K562 (cell line): Measurements from ENCODE around the gene MKNK1. TPM values are rescaled to one million over a fixed set of nuclear protein-coding genes. Genes with fewer than 3 reads are reported as not detected.
A peak's percentile ranks its signal among the peaks of the same experiment; 100 is the strongest.

Experiments
- BCLAF1 ChIP-seq, 2 experiments: fragments of 450-650 bp in 1 of 2; IDR thresholded peaks; 2 replicates each; pipeline ENCODE4 v1.6.1; 2011 to 2017; ENCODE audit warnings: low read depth in 2 of 2, antibody characterized with exemption in 1 of 2, borderline replicate concordance in 1 of 2, low read length in 1 of 2, mild to moderate bottlenecking in 1 of 2, mixed read lengths in 1 of 2; ENCODE audit not compliant: control insufficient read depth in 1 of 2
- BRD9 ChIP-seq: fragments of 450-650 bp; IDR thresholded peaks from 2 replicates; pipeline ENCODE4 v1.6.1; 2018; ENCODE audit warnings: low read depth; ENCODE audit not compliant: partially characterized antibody
- E2F1 ChIP-seq: sonication (generic); formaldehyde crosslinking; IDR thresholded peaks from 2 replicates; pipeline ENCODE4 v1.8.1; 2023; ENCODE audit warnings: mild to moderate bottlenecking, missing genetic modification reagents, moderate library complexity
- MXD1 ChIP-seq: fragments of 250-450 bp; sonication (Bioruptor Pico); IDR thresholded peaks from 2 replicates; pipeline ENCODE4 v1.8.0; 2021; ENCODE audit warnings: borderline replicate concordance, mild to moderate bottlenecking, moderate library complexity; ENCODE audit not compliant: poor library complexity, severe bottlenecking
- MYC ChIP-seq, 2 experiments: fragments of 250-450 bp in 1 of 2; sonication (Bioruptor Pico) in 1 of 2; IDR thresholded peaks; 2 replicates each; pipeline versions ENCODE4 v1.5.1 to v1.6.1; 2012 to 2021; ENCODE audit warnings: low read depth in 2 of 2, borderline replicate concordance in 1 of 2, improper control_type of control experiment in 1 of 2, low read length in 1 of 2, mild to moderate bottlenecking in 1 of 2, moderate library complexity in 1 of 2
- PML ChIP-seq: IDR thresholded peaks from 2 replicates; pipeline ENCODE4 v1.6.1; 2012; ENCODE audit warnings: low read length, inconsistent platforms
- SP2 ChIP-seq: IDR thresholded peaks from 2 replicates; pipeline ENCODE4 v1.6.1; 2011; ENCODE audit warnings: mild to moderate bottlenecking, low read depth, low read length, moderate library complexity; ENCODE audit not compliant: poor library complexity, severe bottlenecking; ENCODE audit errors: extremely low read depth
- SRF ChIP-seq, 2 experiments: fragments of 250-450, 450-650 bp in 1 of 2; sonication (Bioruptor Pico) in 1 of 2; sonication (generic) in 1 of 2; formaldehyde crosslinking; IDR thresholded peaks; 2 replicates each; pipeline versions ENCODE4 v1.5.0 to v1.5.1; 2020 to 2022; ENCODE audit warnings: mild to moderate bottlenecking in 1 of 2, missing genetic modification reagents in 1 of 2
- USF1 ChIP-seq: sonication (generic); formaldehyde crosslinking; IDR thresholded peaks from 2 replicates; pipeline ENCODE4 v1.9.0; 2022; ENCODE audit warnings: mild to moderate bottlenecking, missing genetic modification reagents
- ZBTB1 ChIP-seq: sonication (generic); formaldehyde crosslinking; IDR thresholded peaks from 2 replicates; pipeline ENCODE4 v1.8.1; 2023; ENCODE audit warnings: missing genetic modification reagents, low read depth, mild to moderate bottlenecking, borderline replicate concordance
- ZNF140 ChIP-seq: fragments of 250-450 bp; sonication (Bioruptor Pico); IDR thresholded peaks from 2 replicates; pipeline ENCODE4 v1.8.0; 2021; ENCODE audit warnings: moderate library complexity, mild to moderate bottlenecking, inconsistent platforms
- ZNF384 ChIP-seq: IDR thresholded peaks from 2 replicates; pipeline ENCODE4 v1.6.1; 2012; ENCODE audit warnings: low read depth, low read length, improper control_type of control experiment
- ZNF444 ChIP-seq: fragments of 250-450 bp; sonication (Bioruptor Pico); IDR thresholded peaks from 2 replicates; pipeline ENCODE4 v1.4.0; 2020; ENCODE audit warnings: mild to moderate bottlenecking, moderate library complexity
- ZNF586 ChIP-seq: fragments of 450-650 bp; formaldehyde crosslinking; conservative IDR thresholded peaks from 2 replicates; pipeline ENCODE4 v1.4.0; 2020; ENCODE audit warnings: mild to moderate bottlenecking, moderate library complexity
- polyA plus RNA-seq, 8 experiments: library from polyadenylated mRNA; depleted of rRNA in 4 of 8; stranded (reverse) in 5 of 8; unstranded in 3 of 8; fragments of >200 nt; fragmentation: Nextera tagmentation in 2 of 8; fragmentation: Illumina TruSeq in 1 of 8; extraction: Ambion mirVana in 2 of 8; extraction: Trizol in 1 of 8; gene quantifications; 2 replicates each; pipeline versions ENCODE4 v1.2.1 to v1.2.3, GENCODE V29; 2011 to 2014; ENCODE audit warnings: inconsistent platforms in 1 of 8, missing spikeins in 1 of 8
- total RNA-seq, 7 experiments: library from RNA; depleted of rRNA in 6 of 7; stranded (reverse); fragments of >200 nt in 6 of 7; fragmentation: Illumina TruSeq in 2 of 7; extraction: Trizol in 2 of 7; gene quantifications; 2 replicates each; pipeline versions ENCODE4 v1.2.1 to v1.2.3, GENCODE V29; 2011 to 2021; ENCODE audit warnings: low replicate concordance in 1 of 7
- TF ChIP-seq, protein P1 (sequence below): fragments of 250-450 bp; sonication (Bioruptor Pico); IDR thresholded peaks from 2 replicates; pipeline ENCODE4 v1.5.0; 2021; ENCODE audit warnings: mild to moderate bottlenecking, moderate library complexity

The MKNK1 gene
- total and polyA plus RNA-seq, 9 of the 15 experiments (the other 6 are each of a cell fraction or from before 2014, with no cell fraction given), result 27.7 to 51.3 (median 43.7) TPM

DNA sequence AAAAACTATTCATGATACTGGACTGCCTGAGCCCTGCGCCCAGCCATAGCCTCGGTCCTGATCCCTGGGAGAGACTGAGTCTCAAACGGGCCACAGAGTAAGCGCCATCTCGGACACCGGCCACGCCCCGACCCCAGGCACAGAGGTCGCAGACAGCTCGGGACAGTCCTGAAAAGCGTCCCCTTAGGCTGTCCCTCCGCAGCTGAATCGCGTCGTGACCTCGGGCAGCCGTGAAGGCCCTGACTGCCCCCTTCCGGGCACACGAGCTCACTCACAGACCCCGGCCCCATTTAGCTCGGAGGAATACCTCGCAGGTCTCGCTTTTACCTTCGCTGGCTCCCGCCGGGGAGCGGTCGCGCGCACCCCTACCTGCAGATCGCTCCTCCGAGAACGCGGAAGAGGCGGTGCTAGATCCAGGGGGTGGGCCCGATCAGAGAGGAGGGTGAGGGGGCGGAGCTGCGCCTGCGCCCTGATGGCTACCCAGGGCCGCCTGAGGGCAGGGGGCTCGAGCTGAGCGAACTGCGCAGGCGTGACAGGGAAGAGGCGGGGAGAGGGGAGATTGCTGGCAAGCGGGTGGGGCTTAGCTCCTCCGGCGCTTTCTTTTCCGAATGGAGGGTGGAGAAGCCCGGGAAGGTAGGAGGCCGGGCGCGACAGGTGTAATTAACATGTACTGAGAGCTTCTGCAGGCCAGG lies at the start of gene MKNK1 (continued):
- TF ChIP-seq USF1 (CRISPR knock-in tag) (no peak), BCLAF1 (IDR thresholded peaks at IDR 0.05; ENCODE audit: borderline replicate concordance in 1 of 2, control insufficient read depth in 1 of 2, low read depth in 2 of 2, low read length in 1 of 2) (no peak), SP2 (no peak), SRF (CRISPR knock-in tag; IDR thresholded peaks at IDR 0.05) (0 out of 4 replicates have a peak, but pooled peaks of 1 of the 2 experiments have one; percentile 31), E2F1 (CRISPR knock-in tag) (no peak; the same call in 1 of the 2 replicates), ZNF384 (no peak), ZNF140 (CRISPR knock-in tag) (no peak), ZNF444 (CRISPR knock-in tag) (no peak), PML (peak; percentile 77; the same call in 1 of the 2 replicates), MYC (IDR thresholded peaks at IDR 0.05; ENCODE audit: low read depth, low read length) (peak; percentile 47; the same call in 1 of the 2 replicates), MYC (CRISPR knock-in tag; IDR thresholded peaks at IDR 0.05; ENCODE audit: borderline replicate concordance, low read depth) (no peak), ZBTB1 (CRISPR knock-in tag) (no peak), ZNF586 (CRISPR knock-in tag) (no peak), BRD9 (no peak), MXD1 (no peak)
- TF ChIP-seq, protein P1, sequence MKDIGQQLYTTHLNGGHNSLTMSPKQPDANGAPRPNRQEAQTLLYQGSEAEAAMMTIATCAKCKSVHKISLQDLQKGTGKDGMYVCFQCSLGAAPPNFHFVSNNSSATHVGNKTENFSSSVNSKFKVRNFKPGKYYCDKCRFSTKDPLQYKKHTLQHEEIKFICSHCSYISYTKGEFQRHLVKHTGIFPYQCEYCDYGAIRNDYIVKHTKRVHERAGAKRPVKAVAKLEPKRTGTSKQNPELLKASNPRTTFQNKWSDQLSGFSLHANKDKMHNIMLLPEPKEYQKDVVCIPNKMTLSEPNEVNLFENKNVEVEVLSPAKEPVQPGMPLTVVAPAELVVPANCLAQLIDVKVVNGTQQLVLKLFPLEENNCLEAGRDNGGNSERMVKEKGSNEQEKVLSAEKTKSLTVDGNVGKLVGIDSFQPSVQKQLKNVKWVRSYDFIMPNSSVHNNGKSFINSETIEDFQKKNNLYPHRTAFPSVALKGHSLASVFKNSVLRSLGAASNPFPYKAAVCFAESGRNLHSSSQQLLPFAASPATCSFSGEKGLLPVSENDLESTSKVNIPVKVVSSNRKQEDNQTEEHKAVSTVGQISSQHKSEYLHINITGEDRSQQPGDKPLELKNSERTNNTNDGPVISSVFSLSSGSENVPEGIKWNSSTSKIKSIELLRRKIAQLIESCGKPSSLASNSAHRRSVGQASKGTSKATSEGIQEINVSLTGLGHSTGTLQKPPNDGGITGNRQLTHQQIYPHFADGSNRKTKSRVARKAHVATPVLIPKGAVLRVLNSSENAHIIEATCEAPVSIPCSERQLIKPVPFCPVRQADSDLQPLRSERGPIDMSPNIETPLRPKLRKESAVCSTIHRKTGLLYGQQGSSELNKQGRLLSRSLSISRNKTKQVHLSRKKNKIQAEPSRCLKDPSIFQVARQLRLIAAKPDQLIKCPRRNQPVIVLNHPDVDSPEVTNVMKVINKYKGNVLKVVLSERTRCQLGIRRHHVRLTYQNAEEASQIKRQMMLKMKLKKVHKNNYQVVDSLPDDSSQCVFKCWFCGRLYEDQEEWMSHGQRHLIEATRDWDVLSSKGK (CRISPR knock-in tag), result no peak
